GM12801 (cell line): ENCODE results near the gene ZNF711.

ENCODE experiments used
- TF ChIP-seq, protein P1 (sequence below): IDR thresholded peaks from one replicate; pipeline ENCODE4 v1.5.1; 2011; ENCODE audit warnings: control low read depth; ENCODE audit not compliant: insufficient read length; ENCODE audit errors: extremely low read depth

ZNF711 gene

DNA sequence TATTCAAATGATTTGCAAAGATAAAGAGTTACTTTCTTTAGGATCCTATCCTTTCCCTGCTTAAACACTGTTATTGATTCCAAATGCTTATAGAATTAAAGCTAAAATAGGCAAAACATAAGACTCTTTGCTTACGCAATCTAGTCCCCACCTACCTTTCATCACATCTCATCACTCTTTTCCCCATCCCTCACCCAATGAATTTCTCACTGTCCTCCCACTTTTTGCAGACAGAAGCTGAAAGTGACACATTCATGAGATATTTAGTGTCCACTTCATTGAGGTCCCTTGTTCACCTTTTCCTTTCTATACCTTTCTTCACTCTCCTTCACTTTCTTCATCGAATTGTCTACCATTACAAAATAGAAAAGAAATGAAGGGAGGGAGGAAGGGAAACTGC is 636 bp upstream of the ZNF711 start:
- TF ChIP-seq, protein P1, sequence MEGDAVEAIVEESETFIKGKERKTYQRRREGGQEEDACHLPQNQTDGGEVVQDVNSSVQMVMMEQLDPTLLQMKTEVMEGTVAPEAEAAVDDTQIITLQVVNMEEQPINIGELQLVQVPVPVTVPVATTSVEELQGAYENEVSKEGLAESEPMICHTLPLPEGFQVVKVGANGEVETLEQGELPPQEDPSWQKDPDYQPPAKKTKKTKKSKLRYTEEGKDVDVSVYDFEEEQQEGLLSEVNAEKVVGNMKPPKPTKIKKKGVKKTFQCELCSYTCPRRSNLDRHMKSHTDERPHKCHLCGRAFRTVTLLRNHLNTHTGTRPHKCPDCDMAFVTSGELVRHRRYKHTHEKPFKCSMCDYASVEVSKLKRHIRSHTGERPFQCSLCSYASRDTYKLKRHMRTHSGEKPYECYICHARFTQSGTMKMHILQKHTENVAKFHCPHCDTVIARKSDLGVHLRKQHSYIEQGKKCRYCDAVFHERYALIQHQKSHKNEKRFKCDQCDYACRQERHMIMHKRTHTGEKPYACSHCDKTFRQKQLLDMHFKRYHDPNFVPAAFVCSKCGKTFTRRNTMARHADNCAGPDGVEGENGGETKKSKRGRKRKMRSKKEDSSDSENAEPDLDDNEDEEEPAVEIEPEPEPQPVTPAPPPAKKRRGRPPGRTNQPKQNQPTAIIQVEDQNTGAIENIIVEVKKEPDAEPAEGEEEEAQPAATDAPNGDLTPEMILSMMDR: no peak

DNA sequence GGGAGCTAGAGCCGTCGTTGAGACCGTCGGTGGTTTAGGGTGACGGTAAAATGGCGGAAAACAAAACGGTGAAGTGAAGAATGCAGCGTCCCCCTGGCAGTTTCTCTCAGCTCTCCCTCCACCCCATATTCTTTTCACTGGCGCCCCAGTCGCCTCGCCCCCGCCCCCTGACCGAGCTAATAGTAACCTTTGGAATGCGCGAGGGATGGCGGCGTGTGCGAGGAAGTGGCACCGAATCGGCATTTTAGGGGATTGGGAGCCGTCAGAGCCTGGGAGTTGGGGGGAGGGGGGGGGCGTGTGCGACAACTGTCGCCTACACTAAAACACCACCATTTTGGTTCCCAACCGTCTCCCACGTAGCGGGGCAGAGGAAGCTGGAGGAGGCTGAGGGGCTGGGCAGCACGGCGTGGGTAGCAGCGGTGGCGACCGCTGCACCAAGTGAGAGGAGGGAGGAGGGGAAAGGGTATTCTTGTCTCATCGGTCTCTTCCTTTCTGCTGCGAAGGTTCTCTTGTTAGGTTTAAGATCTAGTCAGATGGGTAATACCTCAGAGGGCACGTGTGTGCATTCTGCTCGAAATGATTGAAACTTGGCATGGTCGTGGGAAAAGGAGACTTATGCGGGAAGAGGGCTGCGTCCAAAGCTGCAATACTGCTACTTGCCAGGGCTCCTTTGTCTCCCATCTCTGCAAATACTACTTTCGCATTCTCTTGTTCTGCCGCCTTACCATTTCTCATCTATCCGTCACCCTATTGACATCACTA is 840 bp downstream of the ZNF711 start:
- TF ChIP-seq, protein P1: no peak

DNA sequence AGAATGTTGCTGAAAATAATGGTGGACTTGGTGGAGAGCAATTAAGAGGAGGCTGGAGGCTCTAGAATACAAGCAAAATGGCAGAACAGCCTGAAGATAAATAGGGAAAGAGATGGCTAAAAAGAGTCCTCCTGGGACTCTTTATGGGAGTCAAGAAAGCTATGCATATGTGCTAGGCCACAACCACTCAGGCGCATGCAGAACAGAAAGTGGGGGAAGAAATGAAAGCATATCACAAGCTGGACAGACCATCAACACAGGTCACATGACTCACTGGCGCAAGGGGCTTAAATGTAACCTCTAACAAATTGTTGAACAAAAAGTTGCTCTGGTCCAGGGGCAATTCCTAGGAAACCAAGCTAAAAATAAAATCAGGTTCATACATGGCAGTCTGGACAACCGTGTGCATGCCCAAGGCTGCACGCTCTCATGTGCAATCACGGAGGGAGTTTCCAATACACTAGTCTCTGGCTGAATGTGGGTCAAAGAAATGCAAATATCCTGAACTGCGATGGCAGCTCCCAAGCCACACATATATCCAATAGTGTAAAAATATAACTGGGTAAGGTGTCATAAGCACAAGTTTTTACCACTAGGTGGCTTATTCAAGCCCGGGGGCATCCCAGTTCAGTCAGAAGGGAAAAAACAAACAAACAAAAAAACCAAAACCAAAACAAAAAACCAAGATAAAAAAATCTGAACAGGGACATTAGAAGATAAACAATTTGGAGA is 45.4 kb downstream of the ZNF711 start:
- TF ChIP-seq, protein P1: no peak

DNA sequence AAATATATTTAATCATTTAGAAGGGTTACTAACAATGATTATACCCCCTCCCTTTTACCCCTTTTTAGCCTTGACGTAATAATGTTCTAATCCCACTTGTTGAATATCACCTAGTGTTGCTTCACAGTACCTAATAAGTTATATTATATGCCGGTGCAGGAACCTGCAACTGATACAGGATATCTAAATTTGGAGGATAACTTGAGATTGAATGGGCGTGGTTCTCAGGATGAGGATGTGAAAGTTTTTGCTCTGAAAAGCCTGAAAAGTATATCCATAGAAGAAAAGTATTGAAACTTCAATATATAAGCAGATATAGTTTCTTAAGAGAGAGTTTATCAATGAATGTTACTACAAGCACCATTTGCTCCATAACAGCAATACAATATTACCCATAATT is 59.8 kb downstream of the ZNF711 start:
- TF ChIP-seq, protein P1: no peak

DNA sequence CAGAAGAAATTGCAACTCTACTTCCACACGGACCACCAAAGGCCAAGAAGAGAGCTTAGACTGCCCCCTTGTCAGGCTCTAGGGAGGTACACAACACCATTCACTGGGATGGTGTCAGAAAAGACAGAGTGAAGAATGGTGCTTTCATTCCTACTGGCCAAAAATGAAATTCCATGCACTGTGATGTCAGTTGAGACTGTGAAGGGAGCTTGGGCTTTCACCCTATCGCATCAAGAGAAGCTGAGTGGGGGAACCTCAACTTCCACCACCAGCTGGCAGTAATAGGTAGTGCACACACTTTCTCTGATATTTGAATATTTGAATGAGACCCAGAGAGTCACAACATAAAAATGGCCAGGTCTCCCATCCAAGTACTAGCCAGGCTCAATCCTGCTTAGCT is 65.9 kb downstream of the ZNF711 start:
- TF ChIP-seq, protein P1: no peak
